Vagina (tissue), 2 donors: ENCODE data around the gene MYCBPAP. TPM values are rescaled to one million over a fixed set of nuclear protein-coding genes. Genes with fewer than 3 reads are reported as not detected.
A peak's percentile ranks its signal among the peaks of the same experiment; 100 is the strongest.

Source experiments
- DNase-seq, 2 donors: peaks; one replicate each; pipeline ENCODE4 v3.0.0-alpha.2; 2017; ENCODE audit errors: extremely low spot score in 2 of 2
- H3K27ac ChIP-seq: fragments of 200-600 bp; sonication (generic); one replicate; pipeline ENCODE4 v1.5.1; 2019
- H3K27me3 ChIP-seq: fragments of 200-600 bp; sonication (generic); one replicate; pipeline ENCODE4 v1.5.1; 2019
- H3K36me3 ChIP-seq, 2 donors: fragments of 200-600 bp; sonication (generic); one replicate each; pipeline ENCODE4 v1.5.1; 2017 to 2019
- H3K4me1 ChIP-seq: fragments of 200-600 bp; sonication (generic); one replicate; pipeline ENCODE4 v1.5.1; 2019
- H3K4me3 ChIP-seq, 2 donors: fragments of 200-600 bp; sonication (generic); 1 replicate in 1 of 2; 2 replicates in 1 of 2; pipeline ENCODE4 v1.5.1; 2016 to 2019
- H3K9me3 ChIP-seq: fragments of 200-600 bp; sonication (generic); one replicate; pipeline ENCODE4 v1.5.1; 2019
- CTCF ChIP-seq, 3 experiments: fragments of 450-650 bp in 2 of 3; fragments of 200-600 bp in 1 of 3; sonication (generic) in 1 of 3; IDR thresholded peaks; one replicate each; pipeline ENCODE4 v1.5.1; 2017 to 2019; ENCODE audit warnings: antibody characterized with exemption in 3 of 3, mild to moderate bottlenecking in 2 of 3, moderate library complexity in 2 of 3
- POLR2A ChIP-seq, 2 donors: fragments of 450-650 bp; IDR thresholded peaks; one replicate each; pipeline ENCODE4 v1.6.1; 2017; ENCODE audit warnings: antibody characterized with exemption in 2 of 2, mild to moderate bottlenecking in 2 of 2, moderate library complexity in 2 of 2
- POLR2AphosphoS5 ChIP-seq, 2 donors: sonication (generic); formaldehyde crosslinking; IDR thresholded peaks; one replicate each; pipeline ENCODE4 v1.9.0; 2017; ENCODE audit warnings: antibody characterized with exemption in 2 of 2, mild to moderate bottlenecking in 2 of 2, low read depth in 1 of 2; ENCODE audit not compliant: insufficient read depth in 1 of 2
- intact Hi-C: fragments of 100-400 bp; cut with DNase I; formaldehyde crosslinking; loops from one replicate; pipeline ENCODE4 v1.15.1; 2023
- total RNA-seq: library from RNA; depleted of rRNA; stranded (reverse); fragments of >200 nt; gene quantifications from one replicate; pipeline ENCODE4 v1.2.3, GENCODE V29; 2016

Gene MYCBPAP
- total RNA-seq, 1 donor from 2014 or later = not detected

GRCh38 chr17:50556803-50557202, 48.6 kb downstream of the MYCBPAP start:
- TF ChIP-seq POLR2A (IDR thresholded peaks at IDR 0.05) = no peak
- TF ChIP-seq POLR2AphosphoS5 (IDR thresholded peaks at IDR 0.05; ENCODE audit: insufficient read depth in 1 of 2, low read depth in 1 of 2) = no peak
- TF ChIP-seq CTCF (IDR thresholded peaks at IDR 0.05) = no peak
- intact Hi-C loops = no loop called here
- no peak for DNase-seq
- H3K27ac ChIP-seq = no peak overlapping the region
- no peaks in the 10 kb centered on the region for H3K27me3 ChIP-seq
- no peaks in the 10 kb centered on the region for H3K9me3 ChIP-seq
- peaks cover 40% of the 10 kb centered on the region for H3K4me1 ChIP-seq
- H3K4me3 ChIP-seq = no peak overlapping the region
- no peaks in the 10 kb centered on the region for H3K36me3 ChIP-seq

- H3K4me1 ChIP-seq = peaks cover 48% of the 10 kb centered on the region
- no peaks in the 10 kb centered on the region for H3K36me3 ChIP-seq
- DNase-seq = no peak
Measured at GRCh38 chr17:50557630-50558029, 49.4 kb downstream of the MYCBPAP start.

GRCh38 chr17:50558091-50558490, 49.9 kb downstream of the MYCBPAP start:
- H3K4me3 ChIP-seq = no peak overlapping the region
- H3K4me1 ChIP-seq = peaks cover 51% of the 10 kb centered on the region
- no peaks in the 10 kb centered on the region for H3K9me3 ChIP-seq
- no peaks in the 10 kb centered on the region for H3K36me3 ChIP-seq
- intact Hi-C loops = no loop called here
- no peaks in the 10 kb centered on the region for H3K27me3 ChIP-seq
- no peak for DNase-seq
- peak overlapping the region; percentile 92 for H3K27ac ChIP-seq
- TF ChIP-seq POLR2AphosphoS5 (IDR thresholded peaks at IDR 0.05; ENCODE audit: insufficient read depth in 1 of 2, low read depth in 1 of 2) = no peak
- no peak for TF ChIP-seq POLR2A (IDR thresholded peaks at IDR 0.05)
- TF ChIP-seq CTCF (IDR thresholded peaks at IDR 0.05) = no peak

More at GRCh38 chr17:50557630-50558029, 49.4 kb downstream of the MYCBPAP start:
- TF ChIP-seq CTCF (IDR thresholded peaks at IDR 0.05) (no peak), POLR2A (IDR thresholded peaks at IDR 0.05) (no peak), POLR2AphosphoS5 (IDR thresholded peaks at IDR 0.05; ENCODE audit: insufficient read depth in 1 of 2, low read depth in 1 of 2) (no peak)
- Histone ChIP-seq H3K27me3 (no peaks in the 10 kb centered on the region), H3K9me3 (no peaks in the 10 kb centered on the region), H3K27ac (peak overlapping the region; percentile 92), H3K4me3 (no peak overlapping the region)
- intact Hi-C loops = no loop called here

- H3K4me3 ChIP-seq = peak overlapping the region; percentile 55 to 79
Measured at GRCh38 chr17:50558581-50558940, 50.3 kb downstream of the MYCBPAP start.

More at GRCh38 chr17:50558581-50558940, 50.3 kb downstream of the MYCBPAP start:
- intact Hi-C loops = no loop called here
- H3K36me3 ChIP-seq = no peaks in the 10 kb centered on the region
- no peaks in the 10 kb centered on the region for H3K9me3 ChIP-seq
- H3K27ac ChIP-seq = peak overlapping the region; percentile 92
- DNase-seq = no peak
- no peaks in the 10 kb centered on the region for H3K27me3 ChIP-seq
- no peak for TF ChIP-seq POLR2A (IDR thresholded peaks at IDR 0.05)
- no peak for TF ChIP-seq CTCF (IDR thresholded peaks at IDR 0.05)
- no peak for TF ChIP-seq POLR2AphosphoS5 (IDR thresholded peaks at IDR 0.05; ENCODE audit: insufficient read depth in 1 of 2, low read depth in 1 of 2)
- peaks cover 56% of the 10 kb centered on the region for H3K4me1 ChIP-seq
